Brain microvascular endothelial cell (primary cell): ENCODE measurements around the gene ARMCX2.
"Not testable (repeated sequence)": the region's sequence is repeated elsewhere in the genome, so short reads cannot be mapped to it uniquely, and the experiment has no call there.

Experiments used
- DNase-seq: peaks from one replicate; pipeline ENCODE4 v3.0.0-alpha.2; 2020
- H3K27ac ChIP-seq: fragments of 250-450 bp; sonication (Bioruptor Pico); 2 replicates; pipeline ENCODE4 v1.5.1; 2020; ENCODE audit warnings: mild to moderate bottlenecking, moderate library complexity
- H3K27me3 ChIP-seq: fragments of 250-450 bp; sonication (Bioruptor Pico); replicated peaks from 2 replicates; pipeline ENCODE4 v1.5.1; 2020; ENCODE audit warnings: mild to moderate bottlenecking
- H3K36me3 ChIP-seq: fragments of 250-450 bp; sonication (Bioruptor Pico); replicated peaks from 2 replicates; pipeline ENCODE4 v1.5.1; 2020; ENCODE audit warnings: mild to moderate bottlenecking
- H3K4me3 ChIP-seq: 2 replicates; pipeline ENCODE4 v1.5.1; 2011; ENCODE audit warnings: low read depth, mild to moderate bottlenecking, control low read depth, low read length, moderate library complexity
- CTCF ChIP-seq: IDR thresholded peaks from 2 replicates; pipeline ENCODE4 v1.5.1; 2011; ENCODE audit warnings: low read depth, mild to moderate bottlenecking, moderate library complexity, low read length, control low read depth, inconsistent platforms; ENCODE audit errors: missing control alignments
- in situ Hi-C: cut with HindIII; loops from 2 replicates; pipeline ENCODE4 v1.10.0; 2017; ENCODE audit warnings: low sequenced_read_pairs, low pct_ligation_motif_present

ARMCX2 gene

GRCh38 chrX:101657495-101657894 lies 2.2 kb downstream of the ARMCX2 start:
- Histone ChIP-seq H3K4me3 (no peak overlapping the region), H3K36me3 (peaks cover 4% of the 10 kb centered on the region), H3K27ac (no peak overlapping the region), H3K27me3 (no peaks in the 10 kb centered on the region)
- no peak for TF ChIP-seq CTCF
- in situ Hi-C loops = no loop called here
- DNase-seq = no peak

- DNase-seq = no peak
- Histone ChIP-seq H3K27me3 (no peaks in the 10 kb centered on the region), H3K36me3 (peaks cover 4% of the 10 kb centered on the region), H3K27ac (no peak overlapping the region), H3K4me3 (no peak overlapping the region)
- in situ Hi-C loops = no loop called here
- no peak for TF ChIP-seq CTCF
Observed at GRCh38 chrX:101656817-101657216, 2.8 kb downstream of the ARMCX2 start.

- TF ChIP-seq CTCF = no peak
- H3K27me3 ChIP-seq = no peaks in the 10 kb centered on the region
- no peak overlapping the region for H3K27ac ChIP-seq
- no peak overlapping the region for H3K4me3 ChIP-seq
- in situ Hi-C loops = no loop called here
- DNase-seq = no peak
- peaks cover 4% of the 10 kb centered on the region for H3K36me3 ChIP-seq
Observed at GRCh38 chrX:101655534-101655933, 4.1 kb downstream of the ARMCX2 start.

- H3K27ac ChIP-seq, DNase-seq, in situ Hi-C loops, H3K4me3 ChIP-seq, H3K36me3 ChIP-seq, H3K27me3 ChIP-seq: not testable (repeated sequence)
Observed at GRCh38 chrX:101647716-101648115, 11.9 kb downstream of the ARMCX2 start.

- no peaks in the 10 kb centered on the region for H3K27me3 ChIP-seq
- no peaks in the 10 kb centered on the region for H3K36me3 ChIP-seq
- no peak for TF ChIP-seq CTCF
- DNase-seq = no peak
- H3K4me3 ChIP-seq = no peak overlapping the region
- no peak overlapping the region for H3K27ac ChIP-seq
- in situ Hi-C loops = no loop called here
Observed at GRCh38 chrX:101642093-101642492, 17.6 kb downstream of the ARMCX2 start.

GRCh38 chrX:101639583-101639982 lies 20.1 kb downstream of the ARMCX2 start:
- DNase-seq = no peak
- no peak overlapping the region for H3K27ac ChIP-seq

More at GRCh38 chrX:101639583-101639982, 20.1 kb downstream of the ARMCX2 start:
- TF ChIP-seq CTCF = no peak
- no peaks in the 10 kb centered on the region for H3K36me3 ChIP-seq
- no peaks in the 10 kb centered on the region for H3K27me3 ChIP-seq
- in situ Hi-C loops = no loop called here
- H3K4me3 ChIP-seq = no peak overlapping the region
